ENCODE results near the gene C2CD2L. TPM values are rescaled to one million over a fixed set of nuclear protein-coding genes. Genes with fewer than 3 reads are reported as not detected.

The C2CD2L gene
- 1.8 and 2.9 TPM in 2 replicates for total RNA-seq

GRCh38 chr11:119106564-119107537, at the start of gene C2CD2L:
TSS of gene C2CD2L (plus strand) at chr11:119107344. CDS start at chr11:119107742, 398 bp downstream.

GRCh38 chr11:119067371-119068222, 39.5 kb upstream of the C2CD2L start, which contains the start of gene VPS11:
TSS of gene VPS11 (plus strand) at chr11:119067818. CDS start at chr11:119067824, 6 bp downstream.

GRCh38 chr11:119084663-119085436, 22.3 kb upstream of the C2CD2L start, which contains the start of gene HMBS:
TSS of gene HMBS (plus strand) at chr11:119084881. CDS start at chr11:119085034, 153 bp downstream.

GRCh38 chr11:119101759-119102423, 5.3 kb upstream of the C2CD2L start, which contains the start of gene DPAGT1:
TSS of gene DPAGT1 (minus strand) at chr11:119101853. CDS start at chr11:119101655, 198 bp downstream.

GRCh38 chr11:119121008-119121810, 14.1 kb downstream of the C2CD2L start, which contains the start of gene HINFP:
TSS of gene HINFP (plus strand) at chr11:119121580. CDS start at chr11:119126945, 5,365 bp downstream.

GRCh38 chr11:119149018-119149785, 42.1 kb downstream of the C2CD2L start, which contains the start of gene ABCG4:
TSS of gene ABCG4 (plus strand) at chr11:119149052. CDS start at chr11:119149966, 914 bp downstream.

Other genes starting within 250 kb of the C2CD2L start
- not detected in 2 replicates for gene CXCR5, start 223.5 kb upstream of the C2CD2L start, total RNA-seq
- 5.0 and 10.7 TPM in 2 replicates for gene BCL9L, start 181.4 kb upstream of the C2CD2L start, total RNA-seq
- gene UPK2, start 151.0 kb upstream of the C2CD2L start, total RNA-seq: not detected in 2 replicates
- gene FOXR1, start 135.6 kb upstream of the C2CD2L start, total RNA-seq: not detected in 2 replicates
- 8.8 and 20.8 TPM in 2 replicates for gene CENATAC, start 109.2 kb upstream of the C2CD2L start, total RNA-seq
- gene RPS25, start 89.0 kb upstream of the C2CD2L start, total RNA-seq: 761 and 2,413 TPM in 2 replicates
- 81.5 and 160 TPM in 2 replicates for gene TRAPPC4, start 88.6 kb upstream of the C2CD2L start, total RNA-seq
- gene SLC37A4, start 76.5 kb upstream of the C2CD2L start, total RNA-seq: 14.1 and 18.5 TPM in 2 replicates
- 235 and 332 TPM in 2 replicates for gene HYOU1, start 50.1 kb upstream of the C2CD2L start, total RNA-seq
- 18.5 and 20.2 TPM in 2 replicates for gene VPS11, start 39.5 kb upstream of the C2CD2L start, total RNA-seq
- gene HMBS, start 22.5 kb upstream of the C2CD2L start, total RNA-seq: 6.5 and 13.2 TPM in 2 replicates
- gene DPAGT1, start 5.5 kb upstream of the C2CD2L start, total RNA-seq: 16.9 and 30.7 TPM in 2 replicates
- gene HINFP, start 14.2 kb downstream of the C2CD2L start, total RNA-seq: 11.7 and 17.3 TPM in 2 replicates
- 0.15 and 0.32 TPM in 2 replicates for gene ABCG4, start 41.7 kb downstream of the C2CD2L start, total RNA-seq
- 10.5 and 14.6 TPM in 2 replicates for gene NLRX1, start 61.4 kb downstream of the C2CD2L start, total RNA-seq
- not detected in 2 replicates for gene NHERF4, start 78.1 kb downstream of the C2CD2L start, total RNA-seq
- gene CBL, start 99.0 kb downstream of the C2CD2L start, total RNA-seq: 10.4 and 11.9 TPM in 2 replicates
- gene MCAM, start 209.8 kb downstream of the C2CD2L start, total RNA-seq: 2,717 and 5,496 TPM in 2 replicates
- gene RNF26, start 227.2 kb downstream of the C2CD2L start, total RNA-seq: 3.8 and 3.9 TPM in 2 replicates
- 82.5 and 90.6 TPM in 2 replicates for gene C1QTNF5, start 233.5 kb downstream of the C2CD2L start, total RNA-seq
- gene MFRP, start 239.4 kb downstream of the C2CD2L start, total RNA-seq: under 0.01 and 0.15 TPM in 2 replicates